ENCODE measurements around the gene HOXB5.

DNA sequence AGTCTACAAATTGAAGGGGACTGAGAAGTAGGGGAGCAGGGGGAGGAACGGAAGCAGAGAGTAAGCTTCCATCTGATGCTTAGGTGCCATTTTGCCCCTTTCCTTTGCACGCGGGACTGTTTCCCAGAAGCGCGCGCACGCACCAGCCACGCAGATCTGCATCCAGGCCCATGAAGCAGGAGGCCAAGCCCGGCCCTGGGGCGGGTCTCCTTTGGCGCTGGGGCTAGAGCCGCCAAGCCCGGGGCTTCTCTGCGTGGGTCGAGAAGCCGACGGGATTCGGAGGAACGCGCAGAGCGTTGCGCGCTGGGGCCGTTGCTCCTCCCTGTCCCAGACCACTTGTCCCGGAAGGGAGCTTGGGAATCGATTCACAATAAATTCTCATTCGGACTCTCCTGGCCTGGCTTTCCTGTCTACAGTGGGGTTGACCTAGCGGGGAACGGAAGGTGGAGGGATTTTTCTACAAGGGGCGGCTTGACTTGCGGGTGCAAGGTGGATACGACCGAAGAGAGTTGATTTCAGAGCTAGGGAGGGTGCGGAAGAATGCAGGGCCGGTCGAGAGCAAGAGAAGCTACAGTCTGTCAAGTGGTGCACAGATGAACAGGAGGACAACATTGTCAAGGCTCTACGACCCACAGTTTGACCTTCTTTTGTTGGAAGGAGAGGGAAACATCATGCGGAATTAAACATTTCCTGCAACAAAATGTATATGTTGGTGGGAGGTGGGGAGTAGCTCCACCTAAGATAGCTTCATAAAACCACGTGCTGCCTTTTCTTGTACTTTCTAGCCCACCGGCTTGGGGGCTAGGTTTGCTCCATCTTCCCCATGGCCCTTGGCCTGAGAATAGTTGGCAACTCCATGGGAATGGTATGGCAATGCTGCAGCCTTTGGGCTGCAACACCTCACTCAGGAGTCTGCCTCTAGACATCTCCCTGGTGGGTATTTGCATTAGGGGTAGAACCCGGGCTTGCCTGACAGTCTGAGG is 28.1 kb upstream of the HOXB5 start:
- TF ChIP-seq, protein P1, sequence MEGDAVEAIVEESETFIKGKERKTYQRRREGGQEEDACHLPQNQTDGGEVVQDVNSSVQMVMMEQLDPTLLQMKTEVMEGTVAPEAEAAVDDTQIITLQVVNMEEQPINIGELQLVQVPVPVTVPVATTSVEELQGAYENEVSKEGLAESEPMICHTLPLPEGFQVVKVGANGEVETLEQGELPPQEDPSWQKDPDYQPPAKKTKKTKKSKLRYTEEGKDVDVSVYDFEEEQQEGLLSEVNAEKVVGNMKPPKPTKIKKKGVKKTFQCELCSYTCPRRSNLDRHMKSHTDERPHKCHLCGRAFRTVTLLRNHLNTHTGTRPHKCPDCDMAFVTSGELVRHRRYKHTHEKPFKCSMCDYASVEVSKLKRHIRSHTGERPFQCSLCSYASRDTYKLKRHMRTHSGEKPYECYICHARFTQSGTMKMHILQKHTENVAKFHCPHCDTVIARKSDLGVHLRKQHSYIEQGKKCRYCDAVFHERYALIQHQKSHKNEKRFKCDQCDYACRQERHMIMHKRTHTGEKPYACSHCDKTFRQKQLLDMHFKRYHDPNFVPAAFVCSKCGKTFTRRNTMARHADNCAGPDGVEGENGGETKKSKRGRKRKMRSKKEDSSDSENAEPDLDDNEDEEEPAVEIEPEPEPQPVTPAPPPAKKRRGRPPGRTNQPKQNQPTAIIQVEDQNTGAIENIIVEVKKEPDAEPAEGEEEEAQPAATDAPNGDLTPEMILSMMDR (IDR thresholded peaks at IDR 0.05) = no peak
- no peak for TF ChIP-seq EZH2 (IDR thresholded peaks at IDR 0.05; ENCODE audit: borderline replicate concordance, insufficient read depth, low read depth, low read length, poor library complexity, severe bottlenecking)
